Right lobe of liver (tissue), 4 donors: ENCODE data around the gene MOGAT2.

Experiments used
- CTCF ChIP-seq, 4 donors: fragments of 200-600 bp in 3 of 4; fragments of 450-650 bp in 1 of 4; IDR thresholded peaks; one replicate each; pipeline versions ENCODE4 v1.5.1 to v1.8.0; 2016 to 2022; ENCODE audit warnings: antibody characterized with exemption in 4 of 4, mild to moderate bottlenecking in 2 of 4
- POLR2A ChIP-seq: fragments of 450-650 bp; IDR thresholded peaks from one replicate; pipeline ENCODE4 v1.6.1; 2017; ENCODE audit warnings: antibody characterized with exemption, mild to moderate bottlenecking
- donor health status: DM: no; HTN: no; CAD: no.
- donor health status: DM: no; HTN: no; CAD: no.
- donor health status: DM: no; HTN: yes; CAD: no.

- TF ChIP-seq CTCF (IDR thresholded peaks at IDR 0.05) (no peak), POLR2A (no peak)
These were observed 40.4 kb upstream of the MOGAT2 start for GRCh38 chr11:75677275-75677674.
